HG02870 (cell line): ENCODE data around the gene GRM4.
"Not testable (repeated sequence)": the region's sequence is repeated elsewhere in the genome, so short reads cannot be mapped to it uniquely, and the experiment has no call there.

Source experiments
- ATAC-seq: cut with Tn5 transposase; IDR thresholded peaks from one replicate; pipeline ENCODE4 v1.9.1; 2021; ENCODE audit warnings: mild to moderate bottlenecking, moderate library complexity; ENCODE audit not compliant: unreplicated experiment

GRM4 gene

GRCh38 chr6:34146021-34146782, at the start of gene GRM4:
GRM4 (minus strand) TSS chr6:34146087; CDS start chr6:34133496, 12,591 bp downstream.
- no peak for ATAC-seq

GRCh38 chr6:34194772-34195171, 48.9 kb upstream of the GRM4 start:
- ATAC-seq = no peak

GRCh38 chr6:34190504-34191122, 44.7 kb upstream of the GRM4 start:
- ATAC-seq = no peak

- ATAC-seq = no peak
Observed at GRCh38 chr6:34189806-34190503, 44.1 kb upstream of the GRM4 start.

GRCh38 chr6:34184726-34185125, 38.8 kb upstream of the GRM4 start:
- not testable (repeated sequence) for ATAC-seq

- ATAC-seq = no peak
Observed at GRCh38 chr6:34182751-34183531, 37.1 kb upstream of the GRM4 start.

- no peak for ATAC-seq
Observed at GRCh38 chr6:34181908-34182307, 36.0 kb upstream of the GRM4 start.

GRCh38 chr6:34179106-34179720, 33.3 kb upstream of the GRM4 start:
- ATAC-seq = no peak

GRCh38 chr6:34178357-34179105, 32.6 kb upstream of the GRM4 start:
- ATAC-seq = no peak

- ATAC-seq = no peak
Observed at GRCh38 chr6:34177181-34177591, 31.3 kb upstream of the GRM4 start.

- no peak for ATAC-seq
Observed at GRCh38 chr6:34176261-34177031, 30.6 kb upstream of the GRM4 start.

- ATAC-seq = no peak
Observed at GRCh38 chr6:34174846-34175399, 29.0 kb upstream of the GRM4 start.

GRCh38 chr6:34172961-34173775, 27.3 kb upstream of the GRM4 start:
- ATAC-seq = no peak

GRCh38 chr6:34170346-34170745, 24.5 kb upstream of the GRM4 start:
- ATAC-seq = no peak

GRCh38 chr6:34169897-34170296, 24.0 kb upstream of the GRM4 start:
- ATAC-seq = no peak

- no peak for ATAC-seq
Observed at GRCh38 chr6:34161857-34162515, 16.1 kb upstream of the GRM4 start.

GRCh38 chr6:34159844-34160243, 14.0 kb upstream of the GRM4 start:
- no peak for ATAC-seq

GRCh38 chr6:34158876-34159275, 13.0 kb upstream of the GRM4 start:
- ATAC-seq = no peak
